Dendritic cell treated with granulocyte-macrophage colony-stimulating factor and Interleukin-4, amounts not matched to agents 40 ng/mL and 50 ng/mL, for 4 days (primary cell): Measurements from ENCODE around the gene NUCKS1.

Experiments
- H3K27ac Mint-ChIP-seq: one replicate; pipeline ENCODE4 v1.8.0; 2022; ENCODE audit warnings: mild to moderate bottlenecking, mixed read lengths
- H3K27me3 Mint-ChIP-seq: one replicate; pipeline ENCODE4 v1.8.0; 2022; ENCODE audit warnings: mild to moderate bottlenecking, mixed read lengths
- H3K36me3 Mint-ChIP-seq: one replicate; pipeline ENCODE4 v1.8.0; 2022; ENCODE audit warnings: low read depth, mixed read lengths
- H3K4me1 Mint-ChIP-seq: one replicate; pipeline ENCODE4 v1.8.0; 2022; ENCODE audit warnings: low read depth, mixed read lengths
- H3K4me3 Mint-ChIP-seq: one replicate; pipeline ENCODE4 v1.8.0; 2022; ENCODE audit warnings: mild to moderate bottlenecking, moderate library complexity, mixed read lengths
- H3K9me3 Mint-ChIP-seq: one replicate; pipeline ENCODE4 v1.8.0; 2022; ENCODE audit warnings: mixed read lengths
- intact Hi-C: fragments of 100-400 bp; cut with micrococcal nuclease; formaldehyde crosslinking; loops from one replicate; pipeline ENCODE4 v1.15.0; 2022

NUCKS1 gene

DNA sequence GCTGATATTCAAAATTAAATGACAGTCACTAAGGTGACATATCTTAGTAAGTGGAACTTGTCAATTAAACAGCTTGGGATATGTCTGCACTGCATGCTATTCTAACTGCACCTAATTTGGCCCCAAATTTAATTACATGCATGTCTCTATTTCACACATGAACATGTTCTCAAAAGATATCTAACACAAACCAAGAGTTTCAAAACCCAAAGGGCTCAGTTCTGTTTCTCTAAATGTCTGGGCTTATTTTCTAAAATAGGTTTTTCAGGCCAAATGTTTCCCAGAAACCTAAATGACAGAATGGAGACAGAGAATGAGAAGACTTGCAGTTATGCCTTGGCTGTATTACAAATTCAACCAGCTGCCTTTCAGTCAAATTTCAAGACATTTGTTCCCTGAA, 14.0 kb upstream of the NUCKS1 start:
- intact Hi-C loops, result no loop called here
- Mint-ChIP-seq H3K27ac (no peak overlapping the region), H3K4me3 (no peak overlapping the region), H3K27me3 (no peaks in the 10 kb centered on the region), H3K4me1 (peaks cover 11% of the 10 kb centered on the region), H3K9me3 (no peaks in the 10 kb centered on the region), H3K36me3 (peaks cover 18% of the 10 kb centered on the region)

DNA sequence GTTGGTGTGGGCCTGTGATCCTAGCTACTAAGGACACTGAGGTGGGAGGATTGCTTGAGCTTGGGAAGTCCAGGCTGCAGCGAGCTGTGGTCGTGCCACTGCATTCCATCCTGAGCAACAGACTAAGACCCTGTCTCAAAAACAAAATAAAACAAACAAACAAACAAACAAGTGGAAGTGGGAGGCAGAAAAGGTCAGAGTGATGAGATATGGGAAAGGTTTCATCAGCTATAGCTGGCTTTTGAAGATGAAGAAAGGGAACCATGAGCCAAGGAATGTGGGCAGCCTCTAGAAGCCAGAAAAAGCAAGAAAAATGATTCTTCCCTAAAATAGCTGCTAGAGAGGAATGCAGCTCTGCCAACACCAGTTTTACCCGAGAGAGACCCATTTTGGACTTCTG, 10.6 kb upstream of the NUCKS1 start:
- no peaks in the 10 kb centered on the region for H3K9me3 Mint-ChIP-seq
- intact Hi-C loops, result no loop called here
- H3K27ac Mint-ChIP-seq, result no peak overlapping the region
- peaks cover 5% of the 10 kb centered on the region for H3K4me1 Mint-ChIP-seq
- no peak overlapping the region for H3K4me3 Mint-ChIP-seq
- no peaks in the 10 kb centered on the region for H3K36me3 Mint-ChIP-seq
- H3K27me3 Mint-ChIP-seq, result no peaks in the 10 kb centered on the region

DNA sequence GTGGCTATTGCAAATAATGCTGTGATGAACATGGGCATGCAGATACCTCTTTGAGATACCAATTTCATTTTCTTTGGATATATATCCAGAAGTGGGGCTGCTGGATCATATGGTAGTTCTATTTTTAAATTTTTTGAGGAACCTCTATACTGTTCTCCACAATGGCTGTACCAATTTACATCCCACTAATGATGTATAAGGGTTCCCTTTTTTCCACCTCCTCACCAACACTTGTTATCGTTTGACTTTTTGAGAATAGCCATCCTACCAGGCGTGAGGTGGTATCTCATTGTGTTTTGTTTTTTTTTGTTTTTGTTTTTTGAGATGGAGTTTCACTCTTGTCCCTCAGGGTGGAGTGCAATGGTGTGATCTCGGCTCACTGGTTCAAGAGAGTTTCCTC, 6.6 kb upstream of the NUCKS1 start:
- no peak overlapping the region for H3K4me3 Mint-ChIP-seq
- no peak overlapping the region for H3K27ac Mint-ChIP-seq
- H3K36me3 Mint-ChIP-seq, result no peaks in the 10 kb centered on the region
- H3K9me3 Mint-ChIP-seq, result no peaks in the 10 kb centered on the region
- H3K27me3 Mint-ChIP-seq, result no peaks in the 10 kb centered on the region
- intact Hi-C loops, result no loop called here
- H3K4me1 Mint-ChIP-seq, result peaks cover 5% of the 10 kb centered on the region

DNA sequence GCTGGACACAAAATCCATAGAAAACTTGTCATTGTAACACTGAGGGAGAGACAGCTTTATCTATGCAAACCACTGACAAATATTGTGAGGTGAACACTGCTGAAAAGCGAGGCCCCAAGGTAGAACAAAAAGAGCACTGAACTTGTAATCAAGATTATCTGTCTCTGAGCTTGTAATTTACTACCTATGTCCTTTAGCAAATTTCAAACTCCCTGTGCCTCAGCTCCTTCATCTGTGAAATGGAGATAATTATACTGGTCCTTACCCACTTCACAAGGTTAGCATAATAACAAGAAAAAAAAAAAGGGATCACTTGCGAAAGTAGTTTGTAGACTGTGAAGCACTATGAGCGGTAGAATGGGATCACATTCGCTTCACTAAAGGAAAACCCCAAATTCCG, 4.9 kb upstream of the NUCKS1 start:
- H3K4me3 Mint-ChIP-seq, result no peak overlapping the region
- H3K36me3 Mint-ChIP-seq, result peaks cover 5% of the 10 kb centered on the region
- H3K9me3 Mint-ChIP-seq, result no peaks in the 10 kb centered on the region
- intact Hi-C loops, result no loop called here
- no peaks in the 10 kb centered on the region for H3K27me3 Mint-ChIP-seq
- no peak overlapping the region for H3K27ac Mint-ChIP-seq
- no peaks in the 10 kb centered on the region for H3K4me1 Mint-ChIP-seq

DNA sequence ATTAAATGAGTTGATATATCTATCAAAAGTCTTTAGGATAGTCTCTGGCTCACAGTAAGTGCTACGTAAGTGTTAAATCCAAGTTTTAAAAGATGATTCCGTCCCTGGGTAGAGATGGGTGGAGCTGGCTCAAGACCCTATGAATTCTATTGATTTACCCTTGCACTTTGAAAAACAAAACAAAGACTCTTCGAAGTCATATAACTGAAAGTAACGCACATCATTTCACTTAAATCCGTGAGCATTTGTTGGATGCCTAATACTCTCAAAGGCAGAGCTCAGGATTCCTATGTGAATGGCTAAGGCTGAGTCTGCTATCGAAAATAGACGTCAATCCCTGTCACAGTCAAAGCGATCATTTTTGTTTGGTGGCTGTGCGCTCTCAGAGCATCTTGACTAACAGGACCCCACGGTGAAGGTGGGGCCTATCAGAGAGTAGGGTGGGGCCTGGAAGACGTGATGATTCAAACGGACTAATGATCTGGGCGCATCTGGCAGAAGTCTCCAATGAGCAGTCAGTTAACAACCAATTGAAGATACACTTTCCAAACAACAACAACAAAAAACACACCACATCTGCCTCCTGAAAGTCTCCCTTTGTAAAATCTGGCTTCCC, 1.2 kb upstream of the NUCKS1 start:
- no peaks in the 10 kb centered on the region for H3K9me3 Mint-ChIP-seq
- peaks cover 11% of the 10 kb centered on the region for H3K4me1 Mint-ChIP-seq
- no peak overlapping the region for H3K27ac Mint-ChIP-seq
- intact Hi-C loops, result no loop called here
- H3K27me3 Mint-ChIP-seq, result no peaks in the 10 kb centered on the region
- peaks cover 25% of the 10 kb centered on the region for H3K36me3 Mint-ChIP-seq
- no peak overlapping the region for H3K4me3 Mint-ChIP-seq

DNA sequence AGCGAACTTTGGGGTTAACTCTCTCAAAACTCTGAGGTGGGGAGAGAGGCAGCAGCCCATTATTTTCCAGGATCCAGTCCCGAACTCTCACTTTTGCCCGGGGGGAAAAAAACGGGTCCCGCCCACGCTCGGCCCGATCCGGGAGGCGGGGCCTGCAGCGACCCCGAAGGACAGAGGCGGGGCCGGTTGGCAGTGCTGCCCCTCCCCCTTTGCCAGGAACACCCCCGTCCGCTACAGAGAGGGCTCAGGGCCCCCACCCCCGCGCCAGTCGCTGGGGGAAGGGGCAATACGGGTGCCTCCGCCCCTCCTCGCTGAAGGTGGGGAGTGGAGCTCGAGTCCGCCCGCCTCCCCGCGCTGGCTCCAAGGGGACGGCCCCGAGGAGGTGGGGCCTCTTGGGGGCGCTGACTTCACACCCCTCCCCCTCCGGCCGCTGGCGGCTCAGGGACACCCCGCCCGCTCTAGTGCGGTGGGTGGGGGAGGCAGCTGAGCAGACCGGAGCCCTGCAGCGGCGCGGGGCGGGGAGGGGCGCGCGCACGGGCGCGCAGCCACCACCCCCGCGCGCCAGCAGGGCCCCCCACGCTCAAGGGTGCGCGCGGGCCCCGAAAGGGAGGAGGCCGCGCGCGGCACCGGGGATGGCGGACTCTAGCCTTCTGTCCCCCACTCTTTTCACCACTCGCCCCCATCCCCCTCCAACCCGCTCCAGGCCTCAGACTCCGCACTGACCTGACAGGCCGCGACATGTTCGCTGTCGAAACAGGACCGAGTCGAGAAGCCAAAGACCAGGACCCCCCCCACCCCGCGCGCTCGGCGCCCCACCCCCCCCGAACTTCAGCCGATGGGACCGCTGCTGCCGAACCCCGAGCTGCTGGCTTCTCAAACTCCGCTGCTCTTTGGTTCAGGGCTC, 496 bp downstream of the NUCKS1 start:
- Mint-ChIP-seq H3K9me3 (no peaks in the 10 kb centered on the region), H3K27ac (peak overlapping the region; percentile 100), H3K27me3 (no peaks in the 10 kb centered on the region), H3K4me1 (peaks cover 12% of the 10 kb centered on the region), H3K4me3 (peak overlapping the region; percentile 94), H3K36me3 (peaks cover 26% of the 10 kb centered on the region)
- intact Hi-C loops, result loop anchor here (2.0 kb wide), 1 partner anchor 25 kb away; the partner anchor contains the start of gene RAB29

DNA sequence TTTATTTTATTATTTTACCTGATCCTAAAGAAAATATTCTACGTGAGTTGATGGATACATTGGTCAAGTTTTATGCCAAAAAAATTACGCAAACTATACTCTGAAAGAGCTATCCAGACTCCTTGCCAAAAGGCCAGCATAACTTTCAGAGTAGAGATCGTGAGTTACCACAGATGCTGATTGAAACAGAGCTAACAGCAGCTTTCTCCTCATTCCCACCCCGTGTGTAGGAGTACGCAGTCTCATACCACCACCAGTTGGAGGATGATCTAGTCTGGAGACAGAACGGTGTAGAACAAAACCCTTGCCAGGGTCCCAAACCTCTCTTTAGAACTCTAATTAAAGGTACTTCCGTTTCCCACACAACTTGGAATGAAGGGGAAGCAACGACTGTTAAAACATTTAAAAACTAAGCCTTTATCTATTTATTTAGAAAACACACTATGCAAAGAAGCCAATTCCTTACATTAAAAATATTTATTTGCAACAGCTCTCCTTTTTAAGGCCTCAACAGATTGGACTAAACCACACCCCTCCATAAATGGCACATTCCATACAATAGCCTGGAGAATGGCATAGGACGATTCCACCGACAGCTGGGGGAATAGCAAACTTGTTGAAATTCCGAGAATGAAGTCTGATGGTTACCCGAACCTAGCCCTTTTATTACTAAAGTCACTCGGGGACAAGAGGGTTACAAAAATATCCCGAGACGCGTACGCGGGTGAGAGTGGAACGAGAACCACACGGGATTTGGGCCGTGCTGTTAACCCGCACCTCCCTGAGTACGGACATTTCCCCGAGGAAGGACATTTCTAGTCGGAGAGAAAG, 1.4 kb downstream of the NUCKS1 start:
- Mint-ChIP-seq H3K9me3 (no peaks in the 10 kb centered on the region), H3K4me3 (peak overlapping the region; percentile 94), H3K27me3 (no peaks in the 10 kb centered on the region), H3K36me3 (peaks cover 32% of the 10 kb centered on the region), H3K4me1 (peaks cover 18% of the 10 kb centered on the region), H3K27ac (peak overlapping the region; percentile 100)
- intact Hi-C loops, result loop anchor here (2.0 kb wide), 1 partner anchor 26 kb away; the partner anchor contains the start of gene RAB29

GRCh38 chr1:205746757-205747412, 3.1 kb downstream of the NUCKS1 start:
- intact Hi-C loops, result no loop called here
- H3K27ac Mint-ChIP-seq, result no peak overlapping the region
- no peaks in the 10 kb centered on the region for H3K9me3 Mint-ChIP-seq
- peaks cover 18% of the 10 kb centered on the region for H3K4me1 Mint-ChIP-seq
- no peaks in the 10 kb centered on the region for H3K27me3 Mint-ChIP-seq
- no peak overlapping the region for H3K4me3 Mint-ChIP-seq
- peaks cover 32% of the 10 kb centered on the region for H3K36me3 Mint-ChIP-seq

DNA sequence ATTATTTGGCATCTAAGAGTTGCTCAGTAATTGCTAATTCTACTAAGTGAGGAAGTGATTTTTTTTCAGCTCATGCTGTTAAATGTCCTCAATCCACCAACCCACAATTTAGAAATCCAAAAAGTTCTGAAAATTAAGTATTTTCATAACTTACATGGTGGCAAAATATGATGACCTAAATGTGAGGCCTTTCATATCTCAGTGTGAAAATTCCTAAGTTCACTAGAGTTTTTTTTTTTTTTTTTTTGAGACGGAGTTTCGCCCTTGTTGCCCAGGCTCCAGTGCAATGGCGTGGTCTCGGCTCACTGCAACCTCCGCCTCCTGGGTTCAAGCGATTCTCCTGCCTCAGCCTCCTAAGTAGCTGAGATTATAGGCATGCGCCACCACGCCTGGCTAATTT, 5.6 kb downstream of the NUCKS1 start:
- intact Hi-C loops, result no loop called here
- no peaks in the 10 kb centered on the region for H3K27me3 Mint-ChIP-seq
- no peak overlapping the region for H3K27ac Mint-ChIP-seq
- no peaks in the 10 kb centered on the region for H3K9me3 Mint-ChIP-seq
- H3K4me3 Mint-ChIP-seq, result no peak overlapping the region
- peaks cover 23% of the 10 kb centered on the region for H3K4me1 Mint-ChIP-seq
- peaks cover 23% of the 10 kb centered on the region for H3K36me3 Mint-ChIP-seq

GRCh38 chr1:205743977-205744376, 6.0 kb downstream of the NUCKS1 start:
- no peak overlapping the region for H3K4me3 Mint-ChIP-seq
- peaks cover 20% of the 10 kb centered on the region for H3K36me3 Mint-ChIP-seq
- no peaks in the 10 kb centered on the region for H3K9me3 Mint-ChIP-seq
- intact Hi-C loops, result no loop called here
- H3K27ac Mint-ChIP-seq, result no peak overlapping the region
- no peaks in the 10 kb centered on the region for H3K27me3 Mint-ChIP-seq
- peaks cover 23% of the 10 kb centered on the region for H3K4me1 Mint-ChIP-seq

DNA sequence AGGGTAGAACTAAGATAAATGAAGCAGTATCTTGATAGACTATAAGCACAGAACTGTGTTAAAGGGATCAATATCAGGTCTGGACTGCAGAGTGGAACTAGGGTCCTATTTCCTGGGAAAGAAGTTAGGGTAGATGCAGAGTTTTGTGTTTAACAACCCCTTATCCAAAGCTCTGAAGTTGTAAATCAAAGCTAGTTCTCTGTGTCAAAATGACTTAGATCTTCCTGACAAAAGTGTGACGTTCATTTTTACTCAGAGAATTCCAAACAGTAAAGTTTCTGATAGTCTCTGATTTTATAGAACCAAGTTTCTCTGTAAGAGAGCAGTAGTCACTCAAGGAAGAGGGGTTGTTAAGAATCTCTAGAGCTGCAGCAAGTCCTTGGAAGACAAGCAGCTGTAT, 8.3 kb downstream of the NUCKS1 start:
- Mint-ChIP-seq H3K36me3 (peaks cover 11% of the 10 kb centered on the region), H3K9me3 (no peaks in the 10 kb centered on the region), H3K4me3 (no peak overlapping the region), H3K4me1 (peaks cover 24% of the 10 kb centered on the region), H3K27me3 (no peaks in the 10 kb centered on the region), H3K27ac (no peak overlapping the region)
- intact Hi-C loops, result no loop called here

- Mint-ChIP-seq H3K4me1 (peaks cover 17% of the 10 kb centered on the region), H3K36me3 (peaks cover 14% of the 10 kb centered on the region), H3K9me3 (no peaks in the 10 kb centered on the region), H3K4me3 (no peak overlapping the region), H3K27ac (no peak overlapping the region), H3K27me3 (no peaks in the 10 kb centered on the region)
- intact Hi-C loops, result no loop called here
These were observed 10.4 kb downstream of the NUCKS1 start for GRCh38 chr1:205739348-205740160.

DNA sequence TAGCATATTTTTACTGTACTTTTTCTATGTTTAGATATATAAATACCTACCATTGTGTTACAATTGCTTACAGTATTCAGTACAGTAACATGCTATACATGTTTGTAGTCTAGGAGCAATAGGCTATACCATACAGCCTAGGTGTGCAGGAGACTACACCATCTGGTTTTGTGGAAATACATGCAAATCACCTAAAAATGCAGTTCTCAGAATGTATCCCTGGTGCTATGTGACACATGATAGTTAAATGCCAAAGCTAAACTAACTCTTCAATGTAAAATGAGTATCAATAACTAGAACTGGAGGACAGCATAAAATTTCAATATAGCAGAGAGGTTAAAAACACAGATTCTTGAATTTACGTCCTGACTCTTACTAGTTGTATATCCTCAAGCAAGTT, 14.8 kb downstream of the NUCKS1 start:
- Mint-ChIP-seq H3K4me1 (peaks cover 17% of the 10 kb centered on the region), H3K27me3 (no peaks in the 10 kb centered on the region), H3K9me3 (no peaks in the 10 kb centered on the region), H3K27ac (no peak overlapping the region), H3K36me3 (peaks cover 30% of the 10 kb centered on the region), H3K4me3 (no peak overlapping the region)
- intact Hi-C loops, result no loop called here
